ENCODE measurements around the gene IL21.

GRCh38 chr4:122658377-122658776 lies 37.5 kb upstream of the IL21 start:
- TF ChIP-seq CTCF (IDR thresholded peaks at IDR 0.05 in 8 of 11, conservative IDR thresholded peaks at IDR 0.05 in 3 of 11): no peak
- no peak for TF ChIP-seq POLR2A (IDR thresholded peaks at IDR 0.05)

Measured in spleen (tissue), 7 donors.